Sigmoid colon (tissue), 7 donors: ENCODE measurements around the gene ZFP36. TPM values are rescaled to one million over a fixed set of nuclear protein-coding genes. Genes with fewer than 3 reads are reported as not detected.
A peak's percentile ranks its signal among the peaks of the same experiment; 100 is the strongest.

ENCODE experiments used
- DNase-seq: peaks from one replicate; pipeline ENCODE4 v3.0.0-alpha.2; 2019
- H3K27ac ChIP-seq, 4 donors: fragments of 200-600 bp; sonication (generic); one replicate each; pipeline ENCODE4 v1.5.1; 2016 to 2019; ENCODE audit warnings: mild to moderate bottlenecking in 1 of 4
- H3K27me3 ChIP-seq, 3 donors: fragments of 200-600 bp; sonication (generic); one replicate each; pipeline ENCODE4 v1.5.1; 2019; ENCODE audit warnings: mild to moderate bottlenecking in 1 of 3
- H3K36me3 ChIP-seq, 4 donors: fragments of 200-600 bp; sonication (generic); one replicate each; pipeline ENCODE4 v1.5.1; 2016 to 2019
- H3K4me1 ChIP-seq, 4 donors: fragments of 200-600 bp; sonication (generic); one replicate each; pipeline ENCODE4 v1.5.1; 2017 to 2019
- H3K4me3 ChIP-seq, 4 donors: fragments of 200-600 bp; sonication (generic); one replicate each; pipeline ENCODE4 v1.5.1; 2017 to 2019; ENCODE audit warnings: mild to moderate bottlenecking in 2 of 4, moderate library complexity in 1 of 4
- H3K9me3 ChIP-seq, 4 donors: fragments of 200-600 bp in 3 of 4; sonication (generic) in 3 of 4; one replicate each; pipeline versions ENCODE4 v1.5.1 to v1.6.1; 2013 to 2019
- EP300 ChIP-seq, 4 donors: sonication (generic); formaldehyde crosslinking; IDR thresholded peaks; one replicate each; pipeline ENCODE4 v1.6.1; 2017; ENCODE audit warnings: antibody characterized with exemption in 4 of 4
- POLR2A ChIP-seq, 2 donors: fragments of 450-650 bp; IDR thresholded peaks; one replicate each; pipeline ENCODE4 v1.6.1; 2016; ENCODE audit warnings: antibody characterized with exemption in 2 of 2, mild to moderate bottlenecking in 2 of 2, moderate library complexity in 2 of 2
- POLR2AphosphoS5 ChIP-seq, 4 donors: sonication (generic); formaldehyde crosslinking; IDR thresholded peaks; one replicate each; pipeline ENCODE4 v1.6.1; 2017; ENCODE audit warnings: antibody characterized with exemption in 4 of 4
- WGBS, 2 donors: extraction: QIAGEN DNeasy Blood & Tissue Kit; methylation state at CpG; one replicate each; pipeline ENCODE4 v1.1.7; 2013; 5-methylcytosine and 5-hydroxymethylcytosine counted together
- intact Hi-C: fragments of 100-400 bp; cut with DNase I; formaldehyde crosslinking; loops from one replicate; pipeline ENCODE4 v1.15.1; 2023
- polyA plus RNA-seq, 3 donors: library from polyadenylated mRNA; stranded (reverse); fragments of 200-250 nt; gene quantifications; one replicate each; pipeline ENCODE4 v1.2.3, GENCODE V29; 2013
- total RNA-seq, 4 donors: library from RNA; depleted of rRNA; stranded (reverse); fragments of >200 nt; gene quantifications; one replicate each; pipeline ENCODE4 v1.1.0, GENCODE V29; 2016
- TF ChIP-seq, protein P1 (sequence below), 4 experiments: fragments of 450-650 bp in 3 of 4; fragments of 200-600 bp in 1 of 4; IDR thresholded peaks; one replicate each; pipeline ENCODE4 v1.5.1; 2016 to 2019; ENCODE audit warnings: antibody characterized with exemption in 4 of 4, mild to moderate bottlenecking in 3 of 4, moderate library complexity in 2 of 4
- donor health status: healthy with polysubstance abuse.
- donor health status: Bipolar disorder and iron deficiency.
- donor health status: healthy.

Gene ZFP36
- total and polyA plus RNA-seq, 7 donors: 78.1 to 320 (median 207) TPM

GRCh38 chr19:39435499-39436349 is 29.1 kb downstream of the ZFP36 start, which contains the start of gene RPS16:
Gene RPS16, minus strand, starts transcription at chr19:39435949. Its CDS starts 54 bp downstream, at chr19:39435895.
- peak; percentile 94 to 98 for TF ChIP-seq POLR2A (IDR thresholded peaks at IDR 0.05)
- TF ChIP-seq, protein P1, sequence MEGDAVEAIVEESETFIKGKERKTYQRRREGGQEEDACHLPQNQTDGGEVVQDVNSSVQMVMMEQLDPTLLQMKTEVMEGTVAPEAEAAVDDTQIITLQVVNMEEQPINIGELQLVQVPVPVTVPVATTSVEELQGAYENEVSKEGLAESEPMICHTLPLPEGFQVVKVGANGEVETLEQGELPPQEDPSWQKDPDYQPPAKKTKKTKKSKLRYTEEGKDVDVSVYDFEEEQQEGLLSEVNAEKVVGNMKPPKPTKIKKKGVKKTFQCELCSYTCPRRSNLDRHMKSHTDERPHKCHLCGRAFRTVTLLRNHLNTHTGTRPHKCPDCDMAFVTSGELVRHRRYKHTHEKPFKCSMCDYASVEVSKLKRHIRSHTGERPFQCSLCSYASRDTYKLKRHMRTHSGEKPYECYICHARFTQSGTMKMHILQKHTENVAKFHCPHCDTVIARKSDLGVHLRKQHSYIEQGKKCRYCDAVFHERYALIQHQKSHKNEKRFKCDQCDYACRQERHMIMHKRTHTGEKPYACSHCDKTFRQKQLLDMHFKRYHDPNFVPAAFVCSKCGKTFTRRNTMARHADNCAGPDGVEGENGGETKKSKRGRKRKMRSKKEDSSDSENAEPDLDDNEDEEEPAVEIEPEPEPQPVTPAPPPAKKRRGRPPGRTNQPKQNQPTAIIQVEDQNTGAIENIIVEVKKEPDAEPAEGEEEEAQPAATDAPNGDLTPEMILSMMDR (IDR thresholded peaks at IDR 0.05): no peak
- peak in 1 of 4 donors; percentile 63 for TF ChIP-seq EP300 (IDR thresholded peaks at IDR 0.05)
- TF ChIP-seq POLR2AphosphoS5 (IDR thresholded peaks at IDR 0.05): peak; percentile 99 to 100 (median 100)
- DNase-seq: peak; percentile 100
- WGBS, 2 donors: 0 to 1% methylated on average over 61 of the region's 61 CpGs
- peak within 1 kb of the TSS; percentile 90 to 99 (median 96) for H3K4me3 ChIP-seq
- intact Hi-C loops: loop anchor here (1.0 to 10.0 kb wide), 3 partner anchors 10 to 311 kb away; partner anchors contain the start of genes PAK4 and SUPT5H
- peaks cover 0 to 34% (median 32%) of the 10 kb centered on the region in 4 donors for H3K4me1 ChIP-seq
- H3K27ac ChIP-seq: peak within 1 kb of the TSS; percentile 89 to 95 (median 91)
- H3K27me3 ChIP-seq: peaks cover 0 to 3% (median 0%) of the 10 kb centered on the region in 3 donors
- peaks cover 17 to 32% (median 29%) of the 10 kb centered on the region in 4 donors for H3K36me3 ChIP-seq
- H3K9me3 ChIP-seq: no peaks in the 10 kb centered on the region

- intact Hi-C loops: loop anchor here (1.0 to 10.0 kb wide), 2 partner anchors 9 to 312 kb away; partner anchors contain the start of genes PAK4 and SUPT5H
- Histone ChIP-seq H3K4me1 (peaks cover 0 to 37% (median 29%) of the 10 kb centered on the region in 4 donors), H3K9me3 (no peaks in the 10 kb centered on the region), H3K4me3 (peak overlapping the region; percentile 31 to 99 (median 94)), H3K36me3 (peaks cover 17 to 32% (median 29%) of the 10 kb centered on the region in 4 donors), H3K27me3 (peaks cover 0 to 3% (median 0%) of the 10 kb centered on the region in 3 donors), H3K27ac (peak overlapping the region; percentile 89 to 95 (median 91))
- DNase-seq: no peak
- no peak for TF ChIP-seq EP300 (IDR thresholded peaks at IDR 0.05)
- TF ChIP-seq POLR2A (IDR thresholded peaks at IDR 0.05): no peak
- no peak for TF ChIP-seq POLR2AphosphoS5 (IDR thresholded peaks at IDR 0.05)
- TF ChIP-seq, protein P1 (IDR thresholded peaks at IDR 0.05): no peak
- WGBS, 2 donors: 3 to 5% methylated on average over 2 of the region's 2 CpGs
Measured at GRCh38 chr19:39436350-39436716, 29.7 kb downstream of the ZFP36 start.

DNA sequence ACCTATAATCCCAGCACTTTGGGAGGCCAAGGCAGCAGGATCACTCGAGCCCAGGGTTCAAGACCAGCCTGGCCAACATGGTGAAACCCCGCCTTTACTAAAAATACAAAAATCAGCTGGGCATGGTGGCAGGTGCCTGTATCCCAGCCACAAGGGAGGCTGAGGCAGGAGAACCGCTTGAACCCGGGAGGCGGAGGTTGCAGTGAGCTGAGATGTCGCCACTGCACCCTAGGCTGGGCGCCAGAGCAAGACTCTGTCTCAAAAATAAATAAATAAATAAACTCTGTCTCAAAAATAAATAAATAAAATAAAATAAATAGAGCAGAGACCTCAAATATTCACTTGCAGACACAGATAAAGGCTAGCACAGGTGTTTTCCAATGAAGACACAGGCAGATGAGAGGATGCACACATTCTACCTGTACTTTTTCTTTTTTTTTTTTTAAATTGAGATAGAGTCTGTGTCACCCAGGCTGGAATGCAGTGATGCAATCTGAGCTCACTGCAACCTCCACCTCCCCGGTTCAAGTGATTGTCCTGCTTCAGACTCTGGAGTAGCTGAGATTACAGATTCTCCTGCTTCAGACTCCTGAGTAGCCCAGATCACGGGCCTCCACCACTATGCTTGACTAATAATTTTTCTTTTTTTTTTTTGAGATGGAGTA is 31.8 kb downstream of the ZFP36 start:
- TF ChIP-seq, protein P1 (IDR thresholded peaks at IDR 0.05): no peak
- TF ChIP-seq POLR2AphosphoS5 (IDR thresholded peaks at IDR 0.05) (no peak), POLR2A (IDR thresholded peaks at IDR 0.05) (no peak), EP300 (IDR thresholded peaks at IDR 0.05) (no peak)
- H3K27ac ChIP-seq: no peak overlapping the region
- no peak overlapping the region for H3K4me3 ChIP-seq
- H3K27me3 ChIP-seq: peaks cover 0 to 3% (median 0%) of the 10 kb centered on the region in 3 donors
- peaks cover 7 to 16% (median 14%) of the 10 kb centered on the region in 4 donors for H3K36me3 ChIP-seq
- 85 to 87% methylated on average over 9 of the region's 9 CpGs for WGBS, 2 donors
- intact Hi-C loops: loop anchor here (10.0 kb wide), 1 partner anchor 314 kb away; the partner anchor contains the start of gene PAK4
- no peak for DNase-seq
- peaks cover 0 to 36% (median 28%) of the 10 kb centered on the region in 4 donors for H3K4me1 ChIP-seq
- no peaks in the 10 kb centered on the region for H3K9me3 ChIP-seq

GRCh38 chr19:39444598-39445195 is 38.0 kb downstream of the ZFP36 start:
- Histone ChIP-seq H3K36me3 (peaks cover 0 to 5% (median 0%) of the 10 kb centered on the region in 4 donors), H3K27ac (peak overlapping the region; percentile 91 to 95 (median 94)), H3K4me3 (peak overlapping the region; percentile 60 to 96 (median 95)), H3K4me1 (peaks cover 0 to 46% (median 37%) of the 10 kb centered on the region in 4 donors), H3K27me3 (no peaks in the 10 kb centered on the region), H3K9me3 (no peaks in the 10 kb centered on the region)
- TF ChIP-seq EP300 (IDR thresholded peaks at IDR 0.05) (no peak), POLR2AphosphoS5 (IDR thresholded peaks at IDR 0.05) (no peak), POLR2A (IDR thresholded peaks at IDR 0.05) (no peak)
- TF ChIP-seq, protein P1 (IDR thresholded peaks at IDR 0.05): no peak
- WGBS, 2 donors: 2 to 5% methylated on average over 17 of the region's 17 CpGs
- intact Hi-C loops: loop anchor here (1.0 to 5.0 kb wide), 5 partner anchors 8 to 102 kb away; partner anchors contain the start of genes MED29, PAF1, SAMD4B and TIMM50
- no peak for DNase-seq
